H9 (cell line): ENCODE results near the gene FBL. TPM values are rescaled to one million over a fixed set of nuclear protein-coding genes. Genes with fewer than 3 reads are reported as not detected.
"Not testable (repeated sequence)": the region's sequence is repeated elsewhere in the genome, so short reads cannot be mapped to it uniquely, and the experiment has no call there.

Experiments
- DNase-seq: peaks from one replicate; pipeline ENCODE4 v3.0.0-alpha.2; 2017
- H2AFZ ChIP-seq: one replicate; pipeline ENCODE4 v1.6.1; 2013; ENCODE audit warnings: mild to moderate bottlenecking, low read length, control low read depth, moderate library complexity
- H2AK5ac ChIP-seq: 2 replicates; pipeline ENCODE4 v1.6.1; 2013; ENCODE audit warnings: low read length, control low read depth, mixed read lengths; ENCODE audit not compliant: insufficient read length
- H2BK120ac ChIP-seq: one replicate; pipeline ENCODE4 v1.6.1; 2013; ENCODE audit warnings: low read depth, mild to moderate bottlenecking, low read length, control low read depth, inconsistent platforms; ENCODE audit not compliant: poor library complexity, severe bottlenecking
- H2BK12ac ChIP-seq: 2 replicates; pipeline ENCODE4 v1.6.1; 2013; ENCODE audit warnings: low read length, control low read depth, mixed read lengths, low read depth; ENCODE audit not compliant: insufficient read length
- H2BK15ac ChIP-seq: 2 replicates; pipeline ENCODE4 v1.6.1; 2013; ENCODE audit warnings: low read depth, low read length, control low read depth
- H2BK20ac ChIP-seq: one replicate; pipeline ENCODE4 v1.6.1; 2013; ENCODE audit warnings: low read depth, mild to moderate bottlenecking, low read length, control low read depth, inconsistent platforms; ENCODE audit not compliant: poor library complexity, severe bottlenecking
- H2BK5ac ChIP-seq: 2 replicates; pipeline ENCODE4 v1.6.1; 2013; ENCODE audit warnings: low read length, control low read depth, mixed read lengths; ENCODE audit not compliant: insufficient read length
- H3K14ac ChIP-seq: 2 replicates; pipeline ENCODE4 v1.6.1; 2013; ENCODE audit warnings: low read length, control low read depth; ENCODE audit not compliant: insufficient read depth
- H3K18ac ChIP-seq: 2 replicates; pipeline ENCODE4 v1.6.1; 2013; ENCODE audit warnings: low read depth, mild to moderate bottlenecking, mixed read lengths, low read length, control low read depth; ENCODE audit not compliant: insufficient read length
- H3K23ac ChIP-seq: 2 replicates; pipeline ENCODE4 v1.6.1; 2013; ENCODE audit warnings: low read length, control low read depth, mixed read lengths, low read depth; ENCODE audit not compliant: insufficient read length
- H3K23me2 ChIP-seq: 2 replicates; pipeline ENCODE4 v1.6.1; 2013; ENCODE audit warnings: low read depth, mild to moderate bottlenecking, mixed read lengths, low read length, control low read depth; ENCODE audit not compliant: insufficient read length, poor library complexity, severe bottlenecking
- H3K27ac ChIP-seq: 2 replicates; pipeline ENCODE4 v1.5.1; 2013; ENCODE audit warnings: low read length, control low read depth, mixed read lengths, low read depth; ENCODE audit not compliant: insufficient read length
- H3K27me3 ChIP-seq: 2 replicates; pipeline ENCODE4 v1.6.1; 2013; ENCODE audit warnings: low read length, control low read depth, inconsistent platforms; ENCODE audit not compliant: insufficient read depth
- H3K4ac ChIP-seq: 2 replicates; pipeline ENCODE4 v1.6.1; 2013; ENCODE audit warnings: low read depth, mild to moderate bottlenecking, control low read depth, inconsistent platforms, low read length, moderate library complexity
- H3K4me1 ChIP-seq: 2 replicates; pipeline ENCODE4 v1.6.1; 2013; ENCODE audit warnings: low read length, control low read depth, inconsistent platforms; ENCODE audit not compliant: insufficient read depth
- H3K4me2 ChIP-seq: 2 replicates; pipeline ENCODE4 v1.6.1; 2013; ENCODE audit warnings: low read length, control low read depth, mixed read lengths; ENCODE audit not compliant: insufficient read length, insufficient read depth
- H3K56ac ChIP-seq: 2 replicates; pipeline ENCODE4 v1.6.1; 2013; ENCODE audit warnings: low read depth, mild to moderate bottlenecking, mixed read lengths, low read length, control low read depth; ENCODE audit not compliant: insufficient read length
- H3K79me1 ChIP-seq: 2 replicates; pipeline ENCODE4 v1.6.1; 2013; ENCODE audit warnings: low read depth, mild to moderate bottlenecking, moderate library complexity, low read length, control low read depth, inconsistent platforms; ENCODE audit not compliant: insufficient read depth, poor library complexity, severe bottlenecking
- H3K79me2 ChIP-seq: 2 replicates; pipeline ENCODE4 v1.6.1; 2013; ENCODE audit warnings: low read length, control low read depth, inconsistent platforms; ENCODE audit not compliant: insufficient read depth
- H3K9ac ChIP-seq: 2 replicates; pipeline ENCODE4 v1.6.1; 2013; ENCODE audit warnings: low read length, control low read depth, mixed read lengths; ENCODE audit not compliant: insufficient read length; ENCODE audit errors: extremely low read depth
- H3K9me3 ChIP-seq: one replicate; pipeline ENCODE4 v1.6.1; 2013; ENCODE audit warnings: low read depth, low read length, inconsistent platforms; ENCODE audit not compliant: control insufficient read depth
- H3T11ph ChIP-seq: one replicate; pipeline ENCODE4 v1.6.1; 2013; ENCODE audit warnings: mild to moderate bottlenecking, low read length, control low read depth, inconsistent platforms
- H4K20me1 ChIP-seq: one replicate; pipeline ENCODE4 v1.6.1; 2013; ENCODE audit not compliant: control insufficient read depth, insufficient read length, insufficient read depth
- H4K5ac ChIP-seq: 2 replicates; pipeline ENCODE4 v1.6.1; 2013; ENCODE audit warnings: low read depth, mild to moderate bottlenecking, mixed read lengths, low read length, control low read depth; ENCODE audit not compliant: insufficient read length
- H4K8ac ChIP-seq: replicated peaks from 2 replicates; pipeline ENCODE4 v1.6.1; 2013; ENCODE audit warnings: low read length, control low read depth, mixed read lengths, low read depth; ENCODE audit not compliant: insufficient read length
- H4K91ac ChIP-seq: 2 replicates; pipeline ENCODE4 v1.6.1; 2013; ENCODE audit warnings: low read depth, mild to moderate bottlenecking, moderate library complexity, mixed read lengths, low read length, control low read depth; ENCODE audit not compliant: insufficient read length
- H3K27ac Mint-ChIP-seq, 3 experiments: 2 replicates in 2 of 3; 3 replicates in 1 of 3; pipeline ENCODE4 v1.8.0; 2020 to 2021; ENCODE audit warnings: mixed read lengths in 3 of 3, mild to moderate bottlenecking in 1 of 3, moderate library complexity in 1 of 3
- H3K27me3 Mint-ChIP-seq: 2 replicates; pipeline ENCODE4 v1.8.0; 2021; ENCODE audit warnings: low read depth, mild to moderate bottlenecking, moderate library complexity, mixed read lengths
- H3K36me3 Mint-ChIP-seq, 3 experiments: 2 replicates in 2 of 3; 3 replicates in 1 of 3; pipeline ENCODE4 v1.8.0; 2020 to 2021; ENCODE audit warnings: low read depth in 3 of 3, mixed read lengths in 3 of 3; ENCODE audit not compliant: insufficient read depth in 1 of 3
- H3K4me1 Mint-ChIP-seq, 2 experiments: 2 replicates each; pipeline ENCODE4 v1.8.0; 2020; ENCODE audit warnings: mixed read lengths in 2 of 2
- H3K4me3 Mint-ChIP-seq, 2 experiments: 2 replicates in 1 of 2; 3 replicates in 1 of 2; pipeline ENCODE4 v1.8.0; 2020 to 2021; ENCODE audit warnings: mild to moderate bottlenecking in 2 of 2, mixed read lengths in 2 of 2, moderate library complexity in 1 of 2
- H3K9me3 Mint-ChIP-seq, 2 experiments: 2 replicates in 1 of 2; 3 replicates in 1 of 2; pipeline ENCODE4 v1.8.0; 2020; ENCODE audit warnings: mild to moderate bottlenecking in 2 of 2, mixed read lengths in 2 of 2, moderate library complexity in 1 of 2
- CTCF ChIP-seq: fragments of 200-600 bp; sonication (generic); conservative IDR thresholded peaks from 3 replicates; pipeline ENCODE4 v1.8.0; 2021; ENCODE audit warnings: antibody characterized with exemption, mild to moderate bottlenecking
- WGBS: extraction: QIAGEN DNeasy Blood & Tissue Kit; methylation state at CpG from one replicate; pipeline ENCODE4 v1.1.7; 2013; ENCODE audit warnings: missing lambda C conversion rate, low lambda C conversion rate, mixed read lengths; ENCODE audit not compliant: insufficient read length; ENCODE audit errors: extremely low coverage; 5-methylcytosine and 5-hydroxymethylcytosine counted together
- long read RNA-seq: library from polyadenylated mRNA; unstranded; transcript quantifications from one replicate; pipeline ENCODE4 v2.0.0, GENCODE V29; 2020
- total RNA-seq: library from RNA; stranded (reverse); gene quantifications from 2 replicates; pipeline ENCODE4 v1.2.1, GENCODE V29; 2021

FBL gene
- 621 and 625 TPM in 2 replicates for total RNA-seq
- long read RNA-seq, transcript FBL-201 (9 exons, 1,160 nt), result major isoform, 513 of 620 reads
- long read RNA-seq, partial matches to known transcripts, result 15 of 620 reads
- long read RNA-seq, other reads (novel, unspliced or antisense), result 92 of 620 reads

- H2BK20ac ChIP-seq, result no peak within 1 kb of the TSS
- H3K27ac ChIP-seq, result no peak within 1 kb of the TSS
- H3K4me3 Mint-ChIP-seq, result peak within 1 kb of the TSS; percentile 98 to 99
- H4K5ac ChIP-seq, result no peak within 1 kb of the TSS
- H4K20me1 ChIP-seq, result no peaks in the 10 kb centered on the region
- H4K91ac ChIP-seq, result no peak within 1 kb of the TSS
- no peak within 1 kb of the TSS for H3K4ac ChIP-seq
- H3K36me3 Mint-ChIP-seq, result peaks cover 0 to 9% (median 8%) of the 10 kb centered on the region in 3 experiments; a peak in 4 of 7 replicates
- H3K9me3 ChIP-seq, result no peaks in the 10 kb centered on the region
- H2AK5ac ChIP-seq, result no peak within 1 kb of the TSS
- no peak within 1 kb of the TSS for H4K8ac ChIP-seq
- H3K27me3 ChIP-seq, result no peaks in the 10 kb centered on the region
- H3K79me2 ChIP-seq, result peaks cover 42% of the 10 kb centered on the region
- H2BK5ac ChIP-seq, result peak within 1 kb of the TSS; percentile 36
- H3K18ac ChIP-seq, result peak within 1 kb of the TSS; percentile 85
- H3K79me1 ChIP-seq, result peaks cover 4% of the 10 kb centered on the region
- peaks cover 47 to 49% of the 10 kb centered on the region in 2 experiments for H3K4me1 Mint-ChIP-seq
- no peak within 1 kb of the TSS for H2BK15ac ChIP-seq
- DNase-seq, result peak; percentile 89
- no peak for TF ChIP-seq CTCF
- H3K4me1 ChIP-seq, result peaks cover 7% of the 10 kb centered on the region
- H3K27ac Mint-ChIP-seq, result peak within 1 kb of the TSS; percentile 97 to 98 (median 98)
- WGBS, result no CpG with 5 or more reads among the region's 57 CpGs
- no peaks in the 10 kb centered on the region for H3K9me3 Mint-ChIP-seq
- H3K4me2 ChIP-seq, result peak within 1 kb of the TSS; percentile 82
- peaks cover 5% of the 10 kb centered on the region; the same call in 1 of the 2 replicates for H3K27me3 Mint-ChIP-seq
- no peak within 1 kb of the TSS for H2BK12ac ChIP-seq
- H2AFZ ChIP-seq, result no peak within 1 kb of the TSS
- no peak within 1 kb of the TSS for H3K56ac ChIP-seq
- peak within 1 kb of the TSS; percentile 81 for H3K9ac ChIP-seq
- no peak within 1 kb of the TSS for H3K23ac ChIP-seq
- peak within 1 kb of the TSS; percentile 82 for H3K14ac ChIP-seq
- peaks cover 14% of the 10 kb centered on the region for H3K23me2 ChIP-seq
- H3T11ph ChIP-seq, result no peak within 1 kb of the TSS
- H2BK120ac ChIP-seq, result no peak within 1 kb of the TSS
Measured at GRCh38 chr19:39845933-39846677, at the start of gene FBL. Gene FBL, minus strand, starts transcription at chr19:39846379. Its CDS starts 79 bp downstream, at chr19:39846300.

GRCh38 chr19:39895096-39895495, 48.9 kb upstream of the FBL start:
- H3K27me3 Mint-ChIP-seq, H2BK15ac ChIP-seq, H2BK20ac ChIP-seq, H2BK120ac ChIP-seq, H3K9ac ChIP-seq, H4K5ac ChIP-seq, H3K14ac ChIP-seq, H3K9me3 Mint-ChIP-seq, H3K4me3 Mint-ChIP-seq, H3K79me2 ChIP-seq, H2BK5ac ChIP-seq, H4K8ac ChIP-seq, H3K27ac ChIP-seq, H3K4me1 Mint-ChIP-seq, H2AK5ac ChIP-seq, H3K18ac ChIP-seq, H3K27ac Mint-ChIP-seq, H2AFZ ChIP-seq, H3K27me3 ChIP-seq, H2BK12ac ChIP-seq, H3K4me1 ChIP-seq, H3K79me1 ChIP-seq, H3K4ac ChIP-seq, H3K4me2 ChIP-seq, H3T11ph ChIP-seq, H3K36me3 Mint-ChIP-seq, DNase-seq, H3K23me2 ChIP-seq, H3K23ac ChIP-seq, H4K91ac ChIP-seq, H3K56ac ChIP-seq, H4K20me1 ChIP-seq, H3K9me3 ChIP-seq: not testable (repeated sequence)
- WGBS, result no CpG with 5 or more reads among the region's 11 CpGs
